ENCODE data around the gene VNN1. TPM values are rescaled to one million over a fixed set of nuclear protein-coding genes. Genes with fewer than 3 reads are reported as not detected.

The VNN1 gene
- total and polyA plus RNA-seq, 9 donors, result 0.28 to 5.0 (median 1.3) TPM; not detected in 1

- Histone ChIP-seq H3K4me3 (no peak overlapping the region), H3K9me3 (no peaks in the 10 kb centered on the region), H3K36me3 (no peaks in the 10 kb centered on the region), H3K27me3 (no peaks in the 10 kb centered on the region), H3K27ac (no peak overlapping the region), H3K4me1 (ENCODE audit: insufficient read depth) (no peaks in the 10 kb centered on the region)
- TF ChIP-seq CTCF (IDR thresholded peaks at IDR 0.05), result no peak
- no peak for TF ChIP-seq EP300 (IDR thresholded peaks at IDR 0.05)
- no peak for TF ChIP-seq POLR2A (IDR thresholded peaks at IDR 0.05)
- WGBS, 3 donors, result 48 to 56% (median 51%) methylated on average over 5 of the region's 5 CpGs
- intact Hi-C loops (cut with DNase I), result no loop called here
- peak in 1 of 5 donors; percentile 14 for DNase-seq
Observed at GRCh38 chr6:132715204-132715603, 1.3 kb upstream of the VNN1 start.

- H3K27ac ChIP-seq, result no peak overlapping the region
- 85 to 88% (median 88%) methylated on average over 3 of the region's 3 CpGs for WGBS, 3 donors
Observed at GRCh38 chr6:132714160-132714559, 305 bp upstream of the VNN1 start.

GRCh38 chr6:132712366-132712765 is 1.5 kb downstream of the VNN1 start:
- H3K36me3 ChIP-seq, result no peaks in the 10 kb centered on the region
- 53 to 61% (median 54%) methylated on average over 4 of the region's 4 CpGs for WGBS, 3 donors

More at GRCh38 chr6:132714160-132714559, 305 bp upstream of the VNN1 start:
- Histone ChIP-seq H3K4me3 (no peak overlapping the region), H3K4me1 (ENCODE audit: insufficient read depth) (no peaks in the 10 kb centered on the region), H3K27me3 (no peaks in the 10 kb centered on the region), H3K36me3 (no peaks in the 10 kb centered on the region), H3K9me3 (no peaks in the 10 kb centered on the region)
- intact Hi-C loops (cut with DNase I), result no loop called here
- TF ChIP-seq POLR2A (IDR thresholded peaks at IDR 0.05) (no peak), CTCF (IDR thresholded peaks at IDR 0.05) (no peak), EP300 (IDR thresholded peaks at IDR 0.05) (no peak)
- no peak for DNase-seq

GRCh38 chr6:132708771-132709170 is 5.1 kb downstream of the VNN1 start:
- 76 to 79% (median 76%) methylated on average over 3 of the region's 3 CpGs for WGBS, 3 donors
- Histone ChIP-seq H3K27ac (no peak overlapping the region), H3K36me3 (no peaks in the 10 kb centered on the region)

More at GRCh38 chr6:132712366-132712765, 1.5 kb downstream of the VNN1 start:
- intact Hi-C loops (cut with DNase I), result no loop called here
- no peak for TF ChIP-seq CTCF (IDR thresholded peaks at IDR 0.05)
- DNase-seq, result no peak
- Histone ChIP-seq H3K9me3 (no peaks in the 10 kb centered on the region), H3K27me3 (no peaks in the 10 kb centered on the region), H3K27ac (no peak overlapping the region), H3K4me1 (ENCODE audit: insufficient read depth) (no peaks in the 10 kb centered on the region), H3K4me3 (no peak overlapping the region)

More at GRCh38 chr6:132708771-132709170, 5.1 kb downstream of the VNN1 start:
- no peak for TF ChIP-seq POLR2A (IDR thresholded peaks at IDR 0.05)
- no peak for TF ChIP-seq CTCF (IDR thresholded peaks at IDR 0.05)
- TF ChIP-seq EP300 (IDR thresholded peaks at IDR 0.05), result no peak
- Histone ChIP-seq H3K9me3 (no peaks in the 10 kb centered on the region), H3K4me3 (no peak overlapping the region), H3K27me3 (no peaks in the 10 kb centered on the region), H3K4me1 (ENCODE audit: insufficient read depth) (no peaks in the 10 kb centered on the region)
- no peak for DNase-seq
- intact Hi-C loops (cut with DNase I), result no loop called here
